AG09309 (cell line): ENCODE data around the gene IRAK2.

Experiments
- DNase-seq: peaks from one replicate; pipeline ENCODE4 v3.0.0-alpha.2; 2010; ENCODE audit warnings: low read depth
- H3K4me3 ChIP-seq: 2 replicates; pipeline ENCODE4 v1.5.1; 2011; ENCODE audit warnings: mild to moderate bottlenecking, low read depth, low read length, moderate library complexity; ENCODE audit not compliant: control insufficient read depth
- CTCF ChIP-seq: IDR thresholded peaks from 2 replicates; pipeline ENCODE4 v1.5.1; 2011; ENCODE audit warnings: mild to moderate bottlenecking, low read depth, low read length, inconsistent platforms; ENCODE audit not compliant: insufficient read depth, control insufficient read depth; ENCODE audit errors: missing control alignments

IRAK2 gene

GRCh38 chr3:10288575-10288960 is 123.8 kb downstream of the IRAK2 start:
- no peak for TF ChIP-seq CTCF
- no peak for DNase-seq

GRCh38 chr3:10289077-10289476 is 124.4 kb downstream of the IRAK2 start:
- TF ChIP-seq CTCF = no peak

More at GRCh38 chr3:10288575-10288960, 123.8 kb downstream of the IRAK2 start:
- H3K4me3 ChIP-seq = no peak overlapping the region

GRCh38 chr3:10289787-10290355 is 125.2 kb downstream of the IRAK2 start:
- no peak for DNase-seq
- TF ChIP-seq CTCF = no peak
- no peak overlapping the region for H3K4me3 ChIP-seq

More at GRCh38 chr3:10289077-10289476, 124.4 kb downstream of the IRAK2 start:
- DNase-seq = no peak
- H3K4me3 ChIP-seq = no peak overlapping the region

GRCh38 chr3:10290481-10291176 is 125.9 kb downstream of the IRAK2 start:
- no peak for TF ChIP-seq CTCF
- no peak overlapping the region for H3K4me3 ChIP-seq
- DNase-seq = no peak

GRCh38 chr3:10291641-10292040 is 126.9 kb downstream of the IRAK2 start:
- H3K4me3 ChIP-seq = no peak overlapping the region
- no peak for TF ChIP-seq CTCF

GRCh38 chr3:10292505-10293419 is 128.0 kb downstream of the IRAK2 start, which contains the start of gene GHRL:
Gene GHRL, minus strand, starts transcription at chr3:10292947. Its CDS starts 2,767 bp downstream, at chr3:10290180.
- DNase-seq = no peak

More at GRCh38 chr3:10291641-10292040, 126.9 kb downstream of the IRAK2 start:
- DNase-seq = no peak

More at GRCh38 chr3:10292505-10293419, 128.0 kb downstream of the IRAK2 start, which contains the start of gene GHRL:
- no peak for TF ChIP-seq CTCF
- H3K4me3 ChIP-seq = no peak within 1 kb of the TSS
